KMS-11 (cell line): ENCODE data around the gene NOTCH4.
"Not testable (repeated sequence)": the region's sequence is repeated elsewhere in the genome, so short reads cannot be mapped to it uniquely, and the experiment has no call there.

Experiments used
- H2AFZ ChIP-seq: fragments of 200-600 bp; sonication (generic); 2 replicates; pipeline ENCODE4 v1.6.1; 2016; ENCODE audit warnings: antibody characterized with exemption, mixed run types, low read depth
- H3K27ac ChIP-seq: fragments of 200-600 bp; sonication (generic); 2 replicates; pipeline ENCODE4 v1.6.1; 2016; ENCODE audit warnings: mild to moderate bottlenecking, mixed run types
- H3K27me3 ChIP-seq: fragments of 200-600 bp; sonication (generic); 2 replicates; pipeline ENCODE4 v1.6.1; 2017; ENCODE audit warnings: mild to moderate bottlenecking, low read depth, mixed run types, moderate library complexity; ENCODE audit not compliant: insufficient read depth
- H3K36me3 ChIP-seq: fragments of 200-600 bp; sonication (generic); 2 replicates; pipeline ENCODE4 v1.6.1; 2017; ENCODE audit warnings: mild to moderate bottlenecking, mixed run types; ENCODE audit not compliant: insufficient read depth
- H3K4me1 ChIP-seq: fragments of 200-600 bp; sonication (generic); 2 replicates; pipeline ENCODE4 v1.6.1; 2016; ENCODE audit warnings: mild to moderate bottlenecking, low read depth, mixed run types; ENCODE audit not compliant: poor library complexity, severe bottlenecking
- H3K4me2 ChIP-seq: fragments of 200-600 bp; sonication (generic); 2 replicates; pipeline ENCODE4 v1.7.0; 2016; ENCODE audit warnings: mild to moderate bottlenecking, mixed run types
- H3K4me3 ChIP-seq: fragments of 200-600 bp; sonication (generic); IDR thresholded peaks from 2 replicates; pipeline ENCODE4 v1.6.1; 2017; ENCODE audit warnings: low read depth, low read length, mixed read lengths; ENCODE audit not compliant: insufficient read depth
- H3K79me2 ChIP-seq: fragments of 200-600 bp; sonication (generic); 2 replicates; pipeline ENCODE4 v1.6.1; 2016; ENCODE audit warnings: low read depth, mixed run types; ENCODE audit not compliant: insufficient read depth
- H3K9ac ChIP-seq: fragments of 200-600 bp; sonication (generic); 2 replicates; pipeline ENCODE4 v1.6.1; 2016; ENCODE audit warnings: mild to moderate bottlenecking, mixed run types
- H4K20me1 ChIP-seq: fragments of 200-600 bp; sonication (generic); 2 replicates; pipeline ENCODE4 v1.6.1; 2016; ENCODE audit warnings: mild to moderate bottlenecking, mixed run types; ENCODE audit not compliant: insufficient read depth
- TF ChIP-seq, protein P1 (sequence below): fragments of 200-600 bp; sonication (generic); conservative IDR thresholded peaks from 2 replicates; pipeline ENCODE4 v1.6.1; 2017; ENCODE audit warnings: low read depth, mild to moderate bottlenecking, antibody characterized with exemption, low read length, moderate library complexity, mixed read lengths

Gene NOTCH4

DNA sequence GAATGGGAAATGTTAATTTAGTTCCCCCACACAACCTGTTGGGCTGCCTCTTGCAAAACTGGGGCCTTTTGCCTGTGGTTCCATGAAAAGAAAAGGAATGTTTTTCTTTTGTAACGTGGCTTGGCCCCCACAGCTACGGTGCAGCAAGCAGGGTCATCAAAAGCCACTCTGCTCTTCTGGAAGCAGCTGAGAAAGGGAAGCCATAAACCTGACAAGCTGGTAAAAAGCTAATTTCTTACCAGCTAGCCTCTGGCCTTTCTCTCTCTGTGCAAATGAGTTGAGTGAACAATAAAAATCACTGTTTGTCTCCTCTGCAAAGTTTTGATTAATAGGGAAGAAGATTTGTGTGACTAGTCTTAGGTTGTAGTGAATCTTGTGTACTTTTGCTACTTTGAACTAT is 23.5 kb upstream of the NOTCH4 start:
- no peaks in the 10 kb centered on the region for H3K27me3 ChIP-seq
- H3K79me2 ChIP-seq, result no peaks in the 10 kb centered on the region
- H2AFZ ChIP-seq, result no peak overlapping the region
- no peak overlapping the region for H3K9ac ChIP-seq
- H3K4me1 ChIP-seq, result peaks cover 19% of the 10 kb centered on the region
- TF ChIP-seq, protein P1, sequence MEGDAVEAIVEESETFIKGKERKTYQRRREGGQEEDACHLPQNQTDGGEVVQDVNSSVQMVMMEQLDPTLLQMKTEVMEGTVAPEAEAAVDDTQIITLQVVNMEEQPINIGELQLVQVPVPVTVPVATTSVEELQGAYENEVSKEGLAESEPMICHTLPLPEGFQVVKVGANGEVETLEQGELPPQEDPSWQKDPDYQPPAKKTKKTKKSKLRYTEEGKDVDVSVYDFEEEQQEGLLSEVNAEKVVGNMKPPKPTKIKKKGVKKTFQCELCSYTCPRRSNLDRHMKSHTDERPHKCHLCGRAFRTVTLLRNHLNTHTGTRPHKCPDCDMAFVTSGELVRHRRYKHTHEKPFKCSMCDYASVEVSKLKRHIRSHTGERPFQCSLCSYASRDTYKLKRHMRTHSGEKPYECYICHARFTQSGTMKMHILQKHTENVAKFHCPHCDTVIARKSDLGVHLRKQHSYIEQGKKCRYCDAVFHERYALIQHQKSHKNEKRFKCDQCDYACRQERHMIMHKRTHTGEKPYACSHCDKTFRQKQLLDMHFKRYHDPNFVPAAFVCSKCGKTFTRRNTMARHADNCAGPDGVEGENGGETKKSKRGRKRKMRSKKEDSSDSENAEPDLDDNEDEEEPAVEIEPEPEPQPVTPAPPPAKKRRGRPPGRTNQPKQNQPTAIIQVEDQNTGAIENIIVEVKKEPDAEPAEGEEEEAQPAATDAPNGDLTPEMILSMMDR, result no peak
- H3K4me3 ChIP-seq, result no peak overlapping the region
- no peak overlapping the region for H3K4me2 ChIP-seq
- no peaks in the 10 kb centered on the region for H3K36me3 ChIP-seq
- no peaks in the 10 kb centered on the region for H4K20me1 ChIP-seq
- no peak overlapping the region for H3K27ac ChIP-seq

DNA sequence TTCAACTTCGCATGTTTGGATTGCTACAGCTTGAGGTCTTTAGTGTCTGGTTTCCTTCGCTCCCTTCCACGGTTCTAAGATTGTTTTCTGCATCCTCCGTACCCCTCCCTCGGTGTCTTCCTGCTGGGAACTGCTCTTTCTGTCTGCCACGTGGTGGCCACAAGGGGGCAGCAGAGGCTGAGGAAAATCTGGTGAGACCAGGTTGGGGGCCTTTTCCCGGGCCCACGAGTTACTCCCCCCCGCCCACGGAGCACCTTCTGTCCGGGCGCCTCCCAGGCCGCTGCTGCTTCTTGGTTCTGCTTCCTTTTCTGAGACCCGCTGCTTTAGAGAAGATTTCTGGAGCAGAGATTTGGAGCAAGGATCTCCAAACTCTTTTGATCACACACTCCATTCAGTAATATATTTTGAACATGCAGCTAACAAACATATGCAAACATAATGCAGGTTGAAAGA is 21.1 kb upstream of the NOTCH4 start:
- no peaks in the 10 kb centered on the region for H3K36me3 ChIP-seq
- H3K4me2 ChIP-seq, result peak overlapping the region; percentile 38; the same call in 1 of the 2 replicates
- H3K27me3 ChIP-seq, result no peaks in the 10 kb centered on the region
- no peaks in the 10 kb centered on the region for H4K20me1 ChIP-seq
- no peak overlapping the region for H3K4me3 ChIP-seq
- TF ChIP-seq, protein P1, result peak; percentile 91
- peak overlapping the region; percentile 17; the same call in 1 of the 2 replicates for H3K9ac ChIP-seq
- H3K4me1 ChIP-seq, result peaks cover 13% of the 10 kb centered on the region
- no peak overlapping the region for H3K27ac ChIP-seq
- H3K79me2 ChIP-seq, result no peaks in the 10 kb centered on the region
- H2AFZ ChIP-seq, result peak overlapping the region; percentile 76

DNA sequence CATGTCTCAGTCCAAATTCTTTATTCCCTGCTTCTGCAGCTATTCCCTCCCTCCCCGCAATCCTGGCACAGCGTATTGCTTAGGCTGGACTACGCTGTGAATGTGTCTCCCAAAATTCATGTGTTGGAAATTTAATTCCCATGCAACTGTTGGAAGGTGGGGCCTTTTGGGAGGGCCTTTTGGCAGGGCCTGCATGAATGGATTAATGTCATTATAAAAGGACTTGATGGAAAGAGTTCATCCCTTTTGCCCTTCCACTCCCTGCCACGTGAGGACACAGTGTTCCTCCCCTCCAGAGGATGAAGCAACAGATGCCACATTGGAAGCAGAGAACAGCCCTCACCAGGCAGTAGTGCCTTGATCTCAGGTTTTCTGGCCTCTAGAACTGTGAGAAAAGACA is 20.4 kb upstream of the NOTCH4 start:
- H3K4me1 ChIP-seq, result peaks cover 13% of the 10 kb centered on the region
- H3K27ac ChIP-seq, result no peak overlapping the region
- no peaks in the 10 kb centered on the region for H3K27me3 ChIP-seq
- H3K36me3 ChIP-seq, result no peaks in the 10 kb centered on the region
- H3K4me2 ChIP-seq, result peak overlapping the region; percentile 38; the same call in 1 of the 2 replicates
- TF ChIP-seq, protein P1, result no peak
- no peak overlapping the region for H3K4me3 ChIP-seq
- H3K9ac ChIP-seq, result no peak overlapping the region
- H3K79me2 ChIP-seq, result no peaks in the 10 kb centered on the region
- H4K20me1 ChIP-seq, result no peaks in the 10 kb centered on the region
- peak overlapping the region; percentile 76 for H2AFZ ChIP-seq

DNA sequence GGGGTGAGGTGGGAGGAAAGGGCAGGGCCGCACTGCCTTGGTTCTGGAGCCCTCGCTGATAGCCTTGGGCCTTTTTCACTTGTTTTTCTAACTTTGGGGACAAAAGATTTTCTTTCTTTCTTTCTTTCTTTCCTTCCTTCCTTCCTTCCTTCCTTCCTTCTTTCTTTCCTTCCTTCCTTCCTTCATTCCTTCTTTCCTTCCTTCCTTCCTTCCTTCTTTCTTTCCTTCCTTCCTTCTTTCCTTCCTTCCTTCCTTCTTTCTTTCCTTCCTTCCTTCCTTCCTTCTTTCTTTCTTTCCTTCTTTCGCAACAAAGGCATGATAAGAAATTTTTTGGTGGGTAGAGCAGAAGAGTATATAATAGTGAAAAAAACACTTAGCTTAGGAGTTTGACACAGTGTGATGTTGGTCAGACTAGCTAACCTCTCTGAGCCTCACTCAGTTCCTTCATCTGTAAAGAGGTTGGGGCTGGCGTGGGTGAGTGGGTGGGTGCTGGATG is 18.5 kb upstream of the NOTCH4 start:
- H3K27me3 ChIP-seq, H3K9ac ChIP-seq, H3K4me3 ChIP-seq, H3K27ac ChIP-seq, H2AFZ ChIP-seq, H3K36me3 ChIP-seq, H3K4me2 ChIP-seq, H3K79me2 ChIP-seq, H4K20me1 ChIP-seq: not testable (repeated sequence)
- H3K4me1 ChIP-seq, result peaks cover 13% of the 10 kb centered on the region

DNA sequence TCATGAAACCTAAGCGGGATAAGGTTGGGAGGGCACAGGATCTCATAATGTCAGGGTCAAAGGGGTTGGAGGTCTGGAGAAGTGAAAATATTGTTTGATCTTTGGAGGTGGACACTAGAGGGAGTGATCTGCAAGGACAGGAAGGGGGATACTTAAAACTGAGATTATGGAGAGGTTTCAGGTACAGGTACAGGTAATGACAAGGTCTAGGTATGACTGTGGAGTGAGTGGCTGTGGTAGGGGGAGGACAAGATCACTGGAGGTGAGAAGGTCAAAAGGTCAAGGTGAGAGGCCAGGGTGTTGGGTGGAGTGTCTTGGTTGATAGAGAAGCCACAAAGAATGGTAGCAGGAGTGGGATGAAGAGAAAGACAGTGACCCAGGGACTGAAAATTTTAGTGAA is 16.8 kb upstream of the NOTCH4 start:
- Histone ChIP-seq H3K9ac (no peak overlapping the region), H3K36me3 (no peaks in the 10 kb centered on the region), H4K20me1 (no peaks in the 10 kb centered on the region), H3K79me2 (no peaks in the 10 kb centered on the region), H3K4me3 (no peak overlapping the region), H3K27me3 (no peaks in the 10 kb centered on the region), H3K27ac (no peak overlapping the region), H3K4me2 (no peak overlapping the region), H2AFZ (no peak overlapping the region), H3K4me1 (peaks cover 13% of the 10 kb centered on the region)
- TF ChIP-seq, protein P1, result no peak
